ENCODE results near the gene MRPS11. TPM values are rescaled to one million over a fixed set of nuclear protein-coding genes. Genes with fewer than 3 reads are reported as not detected.

Gene MRPS11
- total and polyA plus RNA-seq, 2 of the 4 experiments (the other 2 are of a cell fraction): 66.1 to 87.8 TPM

- no peak overlapping the region for H3K23ac ChIP-seq (ENCODE audit: low read depth, low read length)
- H3K27me3 ChIP-seq (ENCODE audit: control insufficient read depth, insufficient read depth, low read length): no peaks in the 10 kb centered on the region
- no peak for DNase-seq
- H3K27ac ChIP-seq (ENCODE audit: insufficient read depth, low read length): no peak overlapping the region
- in situ Hi-C loops (cut with MboI; ENCODE audit: low sequenced_read_pairs): loop anchor here (25.0 kb wide), 2 partner anchors 348 to 523 kb away; no protein-coding TSS in a partner anchor
- H3K36me3 ChIP-seq (ENCODE audit: control insufficient read depth, insufficient read depth, low read length): no peaks in the 10 kb centered on the region
- no peak overlapping the region for H3K4me3 ChIP-seq (ENCODE audit: insufficient read depth, low read depth, low read length)
- no peak overlapping the region for H3K14ac ChIP-seq (replicated peaks; ENCODE audit: low read depth, low read length)
- H3K9ac ChIP-seq (ENCODE audit: low read depth, low read length): no peak overlapping the region
- ChIA-PET POLR2A (ENCODE audit: unreplicated experiment) (no interaction called here), CTCF (no interaction called here)
- H2BK20ac ChIP-seq (ENCODE audit: low read depth, low read length): no peak overlapping the region
- no peak overlapping the region for H2AFZ ChIP-seq (replicated peaks; ENCODE audit: low read length, poor library complexity)
- no peak overlapping the region for H3K4ac ChIP-seq (ENCODE audit: low read depth, low read length)
- no peaks in the 10 kb centered on the region for H3K9me3 ChIP-seq (ENCODE audit: control insufficient read depth, insufficient read depth, low read length)
- no peak overlapping the region for H3K4me2 ChIP-seq (ENCODE audit: low read depth, low read length)
- no peak overlapping the region for H4K8ac ChIP-seq (ENCODE audit: low read depth in 2 of 2, low read length in 2 of 2)
- no peak overlapping the region for H2BK15ac ChIP-seq (ENCODE audit: low read depth, low read length)
- no peaks in the 10 kb centered on the region for H3K4me1 ChIP-seq (ENCODE audit: control insufficient read depth, insufficient read depth, low read length)
- no TSS peak for BruUV-seq (replicated peaks)
- H4K91ac ChIP-seq (ENCODE audit: insufficient read depth, low read depth, low read length): no peak overlapping the region
- H3K9me1 ChIP-seq (ENCODE audit: insufficient read depth, low read length): peaks cover 3% of the 10 kb centered on the region; the same call in 1 of the 2 replicates
- H3K79me1 ChIP-seq (ENCODE audit: low read depth in 1 of 2, low read length in 2 of 2): no peaks in the 10 kb centered on the region
- TF ChIP-seq RFX5 (IDR thresholded peaks at IDR 0.05; ENCODE audit: low read depth, low read length) (no peak), RCOR1 (IDR thresholded peaks at IDR 0.05; ENCODE audit: insufficient replicate concordance, low read length) (no peak), MAFK (IDR thresholded peaks at IDR 0.05; ENCODE audit: low read depth, low read length) (no peak), NFE2L2 (IDR thresholded peaks at IDR 0.05; ENCODE audit: low read depth, low read length) (no peak), CHD1 (IDR thresholded peaks at IDR 0.05; ENCODE audit: low read depth, low read length) (no peak), RAD21 (IDR thresholded peaks at IDR 0.05; ENCODE audit: low read length) (no peak), SMC3 (IDR thresholded peaks at IDR 0.05; ENCODE audit: low read depth, low read length) (no peak), MXI1 (IDR thresholded peaks at IDR 0.05; ENCODE audit: borderline replicate concordance, low read depth, low read length) (no peak), MAZ (IDR thresholded peaks at IDR 0.05; ENCODE audit: borderline replicate concordance, low read depth, low read length) (no peak), FOS (IDR thresholded peaks at IDR 0.05; ENCODE audit: low read depth, low read length) (no peak), BHLHE40 (IDR thresholded peaks at IDR 0.05; ENCODE audit: low read depth, low read length) (no peak), CEBPB (IDR thresholded peaks at IDR 0.05; ENCODE audit: low read depth, low read length) (no peak), USF2 (IDR thresholded peaks at IDR 0.05; ENCODE audit: low read depth, low read length) (no peak)
- TF ChIP-seq, protein P1, sequence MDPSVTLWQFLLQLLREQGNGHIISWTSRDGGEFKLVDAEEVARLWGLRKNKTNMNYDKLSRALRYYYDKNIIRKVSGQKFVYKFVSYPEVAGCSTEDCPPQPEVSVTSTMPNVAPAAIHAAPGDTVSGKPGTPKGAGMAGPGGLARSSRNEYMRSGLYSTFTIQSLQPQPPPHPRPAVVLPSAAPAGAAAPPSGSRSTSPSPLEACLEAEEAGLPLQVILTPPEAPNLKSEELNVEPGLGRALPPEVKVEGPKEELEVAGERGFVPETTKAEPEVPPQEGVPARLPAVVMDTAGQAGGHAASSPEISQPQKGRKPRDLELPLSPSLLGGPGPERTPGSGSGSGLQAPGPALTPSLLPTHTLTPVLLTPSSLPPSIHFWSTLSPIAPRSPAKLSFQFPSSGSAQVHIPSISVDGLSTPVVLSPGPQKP (IDR thresholded peaks at IDR 0.05; ENCODE audit: borderline replicate concordance, low read depth, low read length): no peak
- dilution Hi-C loops (cut with HindIII; ENCODE audit: low sequenced_read_pairs, unreplicated experiment): no loop called here
- intact Hi-C loops (cut with micrococcal nuclease): no loop called here
- no peak overlapping the region for H2BK5ac ChIP-seq (ENCODE audit: low read depth, low read length, poor library complexity, severe bottlenecking)
- H2AK9ac ChIP-seq (replicated peaks; ENCODE audit: low read depth, low read length, poor library complexity): no peak overlapping the region
- H2BK120ac ChIP-seq (ENCODE audit: low read depth, low read length): no peak overlapping the region
- no peaks in the 10 kb centered on the region for H4K20me1 ChIP-seq (ENCODE audit: insufficient read depth, low read length)
- no CpG with 5 or more reads among the region's 4 CpGs for WGBS, 2 experiments (ENCODE audit: extremely low coverage in 2 of 2, insufficient read length in 1 of 2)
- H2AK5ac ChIP-seq (ENCODE audit: low read depth, low read length): no peak overlapping the region
- no peak overlapping the region for H4K5ac ChIP-seq (ENCODE audit: low read depth, low read length)
- no peak for ATAC-seq (ENCODE audit: low read depth)
- H3K56ac ChIP-seq (ENCODE audit: extremely low read depth, insufficient read depth, low read length): no peak overlapping the region
- no peak overlapping the region for H3K18ac ChIP-seq (ENCODE audit: low read depth, low read length)
Observed at GRCh38 chr15:88489321-88489720, 21.8 kb downstream of the MRPS11 start.

Measured in IMR-90 (cell line).